Measurements from ENCODE around the gene CAB39. TPM values are rescaled to one million over a fixed set of nuclear protein-coding genes. Genes with fewer than 3 reads are reported as not detected.

Gene CAB39
- total RNA-seq, 4 donors from 2014 or later, result 53.0 to 67.1 (median 59.5) TPM

DNA sequence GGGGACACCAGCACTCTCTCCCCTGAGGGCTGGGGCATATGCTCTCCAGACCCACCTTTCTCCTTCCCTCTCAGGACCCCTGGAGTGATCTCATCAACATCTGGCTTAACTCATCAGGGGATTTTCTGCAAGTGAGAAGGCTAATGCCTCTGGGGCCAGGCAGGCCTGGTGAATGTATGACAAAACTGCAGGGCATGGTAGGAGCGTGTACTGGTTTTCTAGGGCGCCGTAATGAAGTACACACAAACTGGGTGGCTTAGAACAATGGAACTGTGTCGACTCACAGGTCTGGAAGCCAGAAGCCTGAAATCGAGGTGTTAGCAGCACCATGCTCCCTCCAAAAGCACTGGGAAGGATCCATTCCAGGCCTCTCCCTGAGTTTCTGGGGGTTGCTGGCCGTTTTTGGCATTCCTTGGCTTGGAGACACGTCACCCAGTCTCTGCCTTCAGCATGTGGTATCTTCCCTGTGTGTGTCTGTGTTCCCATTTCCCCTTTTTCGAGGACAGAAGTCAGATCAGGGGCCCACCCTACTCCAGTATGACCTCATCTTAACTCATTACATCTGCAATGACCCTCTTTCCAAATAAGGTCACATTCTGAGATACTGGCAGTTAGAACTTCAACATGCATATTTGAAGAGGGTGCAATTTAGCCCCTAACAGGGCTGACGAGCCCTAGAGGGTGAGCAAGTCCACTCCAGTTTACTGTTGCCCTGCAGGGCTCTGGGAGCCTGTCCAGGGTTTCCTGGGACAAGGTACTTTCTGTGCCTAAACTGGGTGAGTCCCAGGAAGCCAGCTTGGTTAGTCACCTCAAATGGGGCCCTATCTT lies 45.5 kb upstream of the CAB39 start:
- Histone ChIP-seq H3K4me1 (peaks cover 21% of the 10 kb centered on the region), H3K4me3 (no peak overlapping the region), H3K36me3 (no peaks in the 10 kb centered on the region), H3K27ac (no peak overlapping the region), H3K27me3 (no peaks in the 10 kb centered on the region), H3K9me3 (no peaks in the 10 kb centered on the region)
- TF ChIP-seq POLR2AphosphoS5 (IDR thresholded peaks at IDR 0.05), result no peak
- DNase-seq (ENCODE audit: low spot score in 2 of 2), result no peak
- WGBS, result 48% methylated on average over 9 of the region's 9 CpGs

DNA sequence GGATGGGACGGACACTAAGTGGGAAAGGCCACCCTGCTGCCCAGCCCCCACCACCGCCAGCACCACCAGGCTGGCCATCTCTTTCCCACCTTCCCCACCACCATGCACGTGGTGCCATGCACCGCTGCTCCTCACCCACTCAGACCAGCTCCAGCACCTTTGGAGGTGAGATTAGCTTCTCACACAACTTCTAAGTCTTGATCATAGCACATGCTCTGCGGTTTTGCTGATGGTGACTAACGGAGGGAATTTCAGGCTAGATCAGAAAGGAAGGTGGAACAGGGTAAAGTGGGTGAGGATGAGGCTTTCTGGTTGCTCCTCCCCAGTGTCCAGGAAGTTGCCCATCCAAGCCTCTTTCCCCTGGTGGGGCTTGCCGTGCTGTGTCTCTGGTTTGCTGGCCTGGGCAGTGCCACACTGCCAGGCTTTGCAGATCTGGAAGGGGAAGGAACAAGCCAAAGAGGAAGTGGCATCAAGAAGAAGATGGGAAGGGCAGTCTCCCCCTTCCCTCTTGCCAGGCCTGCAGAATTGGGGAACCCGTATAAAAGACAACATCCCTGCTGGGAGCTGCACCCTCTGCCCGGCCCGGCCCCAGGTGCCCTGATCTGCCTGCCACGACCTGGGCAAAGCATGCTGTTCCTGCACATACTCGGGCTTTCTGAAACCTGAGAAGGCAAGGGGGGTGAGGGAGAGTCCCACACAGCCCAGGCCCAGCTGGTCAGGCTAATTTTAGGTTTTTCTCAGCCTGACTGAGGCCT lies 44.3 kb upstream of the CAB39 start:
- Histone ChIP-seq H3K4me1 (peaks cover 21% of the 10 kb centered on the region), H3K27me3 (no peaks in the 10 kb centered on the region), H3K27ac (no peak overlapping the region), H3K4me3 (no peak overlapping the region), H3K9me3 (no peaks in the 10 kb centered on the region), H3K36me3 (no peaks in the 10 kb centered on the region)
- WGBS, result 66% methylated on average over 12 of the region's 12 CpGs
- no peak for DNase-seq (ENCODE audit: low spot score in 2 of 2)
- no peak for TF ChIP-seq POLR2A (IDR thresholded peaks at IDR 0.05)
- TF ChIP-seq, protein P1, sequence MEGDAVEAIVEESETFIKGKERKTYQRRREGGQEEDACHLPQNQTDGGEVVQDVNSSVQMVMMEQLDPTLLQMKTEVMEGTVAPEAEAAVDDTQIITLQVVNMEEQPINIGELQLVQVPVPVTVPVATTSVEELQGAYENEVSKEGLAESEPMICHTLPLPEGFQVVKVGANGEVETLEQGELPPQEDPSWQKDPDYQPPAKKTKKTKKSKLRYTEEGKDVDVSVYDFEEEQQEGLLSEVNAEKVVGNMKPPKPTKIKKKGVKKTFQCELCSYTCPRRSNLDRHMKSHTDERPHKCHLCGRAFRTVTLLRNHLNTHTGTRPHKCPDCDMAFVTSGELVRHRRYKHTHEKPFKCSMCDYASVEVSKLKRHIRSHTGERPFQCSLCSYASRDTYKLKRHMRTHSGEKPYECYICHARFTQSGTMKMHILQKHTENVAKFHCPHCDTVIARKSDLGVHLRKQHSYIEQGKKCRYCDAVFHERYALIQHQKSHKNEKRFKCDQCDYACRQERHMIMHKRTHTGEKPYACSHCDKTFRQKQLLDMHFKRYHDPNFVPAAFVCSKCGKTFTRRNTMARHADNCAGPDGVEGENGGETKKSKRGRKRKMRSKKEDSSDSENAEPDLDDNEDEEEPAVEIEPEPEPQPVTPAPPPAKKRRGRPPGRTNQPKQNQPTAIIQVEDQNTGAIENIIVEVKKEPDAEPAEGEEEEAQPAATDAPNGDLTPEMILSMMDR (IDR thresholded peaks at IDR 0.05), result no peak
- TF ChIP-seq POLR2AphosphoS5 (IDR thresholded peaks at IDR 0.05), result no peak
- no peak for TF ChIP-seq EP300 (IDR thresholded peaks at IDR 0.05)

DNA sequence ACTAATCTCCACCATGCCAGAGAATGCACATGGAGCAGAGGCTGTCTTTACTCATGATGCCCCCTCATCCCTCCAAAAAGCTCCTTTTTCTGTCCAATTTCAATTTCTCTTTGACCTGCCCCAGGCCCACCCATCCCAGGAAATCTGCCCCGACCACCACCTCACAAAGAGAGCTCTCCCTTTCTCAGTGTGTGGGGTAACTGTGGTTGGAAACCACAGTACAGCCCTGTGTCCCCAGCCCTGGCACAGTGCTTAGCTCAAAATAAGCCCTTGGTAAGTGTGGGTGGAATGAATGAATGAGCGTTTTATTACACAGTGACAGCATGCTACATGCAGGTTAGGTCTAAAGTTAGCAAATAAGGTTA lies 43.7 kb upstream of the CAB39 start:
- H3K4me1 ChIP-seq, result peaks cover 21% of the 10 kb centered on the region
- H3K4me3 ChIP-seq, result no peak overlapping the region
- TF ChIP-seq, protein P1 (IDR thresholded peaks at IDR 0.05), result no peak
- TF ChIP-seq POLR2A (IDR thresholded peaks at IDR 0.05) (no peak), POLR2AphosphoS5 (IDR thresholded peaks at IDR 0.05) (no peak), EP300 (IDR thresholded peaks at IDR 0.05) (no peak)
- WGBS, result 78% methylated on average over 2 of the region's 2 CpGs
- no peak for DNase-seq (ENCODE audit: low spot score in 2 of 2)
- no peak overlapping the region for H3K27ac ChIP-seq
- H3K9me3 ChIP-seq, result no peaks in the 10 kb centered on the region
- no peaks in the 10 kb centered on the region for H3K27me3 ChIP-seq
- H3K36me3 ChIP-seq, result no peaks in the 10 kb centered on the region

DNA sequence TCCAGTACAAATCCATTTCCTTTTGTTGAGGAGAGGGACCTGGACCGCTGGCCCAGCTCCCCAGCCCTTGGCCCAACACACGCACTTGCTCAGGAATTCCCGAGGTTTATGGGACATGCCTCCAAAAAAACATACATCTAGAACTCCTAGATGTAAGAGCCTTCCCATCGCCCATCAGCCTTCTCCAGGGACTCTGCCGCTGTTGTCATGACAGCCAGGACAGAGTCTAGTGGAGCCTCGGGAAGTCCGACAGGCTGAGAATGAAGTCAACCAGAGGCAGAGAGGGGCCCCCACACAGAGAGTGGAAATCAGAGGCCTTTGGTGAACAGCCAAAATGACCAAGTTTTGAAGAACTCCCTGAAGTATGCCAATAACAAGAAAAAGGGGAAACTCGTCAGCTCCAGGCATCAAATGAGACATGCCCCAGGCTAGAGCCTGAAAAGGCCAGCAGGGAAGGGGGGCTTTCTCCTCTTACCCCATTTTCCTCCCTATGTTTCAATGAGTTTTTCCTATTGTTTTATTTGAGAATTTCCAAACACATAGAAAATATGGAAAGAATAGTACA lies 43.2 kb upstream of the CAB39 start:
- TF ChIP-seq EP300 (IDR thresholded peaks at IDR 0.05), result no peak
- TF ChIP-seq, protein P1 (IDR thresholded peaks at IDR 0.05), result no peak
- TF ChIP-seq POLR2AphosphoS5 (IDR thresholded peaks at IDR 0.05), result no peak
- no peak for TF ChIP-seq POLR2A (IDR thresholded peaks at IDR 0.05)
- H3K27me3 ChIP-seq, result no peaks in the 10 kb centered on the region
- H3K27ac ChIP-seq, result no peak overlapping the region
- no peaks in the 10 kb centered on the region for H3K36me3 ChIP-seq
- WGBS, result 88% methylated on average over 8 of the region's 8 CpGs
- H3K9me3 ChIP-seq, result no peaks in the 10 kb centered on the region
- DNase-seq (ENCODE audit: low spot score in 2 of 2), result no peak
- H3K4me1 ChIP-seq, result peaks cover 21% of the 10 kb centered on the region
- H3K4me3 ChIP-seq, result no peak overlapping the region

DNA sequence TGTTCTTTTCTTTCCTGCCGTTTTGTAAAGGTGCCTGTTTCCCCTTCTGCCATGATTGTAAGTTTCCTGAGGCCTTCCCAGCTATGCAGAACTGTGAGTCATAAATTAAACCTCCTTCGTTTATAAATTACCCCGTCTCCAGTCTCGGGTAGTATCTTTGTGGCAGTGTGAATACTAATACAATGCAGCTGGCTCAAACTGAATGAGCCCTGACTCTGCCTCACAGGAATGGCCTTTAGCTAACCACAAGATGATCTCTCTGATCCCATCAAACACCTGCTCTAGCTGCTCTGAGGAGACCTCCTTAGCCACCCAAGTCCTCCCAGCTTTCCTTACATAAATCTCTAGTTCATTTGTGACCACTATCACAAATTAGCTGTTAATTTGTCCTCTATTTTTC lies 41.5 kb upstream of the CAB39 start:
- Histone ChIP-seq H3K4me1 (peaks cover 21% of the 10 kb centered on the region), H3K9me3 (no peaks in the 10 kb centered on the region), H3K27ac (no peak overlapping the region), H3K36me3 (no peaks in the 10 kb centered on the region), H3K4me3 (no peak overlapping the region), H3K27me3 (no peaks in the 10 kb centered on the region)
- 38% methylated on average over 4 of the region's 4 CpGs for WGBS
- no peak for DNase-seq (ENCODE audit: low spot score in 2 of 2)
- no peak for TF ChIP-seq POLR2AphosphoS5 (IDR thresholded peaks at IDR 0.05)
- no peak for TF ChIP-seq POLR2A (IDR thresholded peaks at IDR 0.05)
- TF ChIP-seq, protein P1 (IDR thresholded peaks at IDR 0.05), result no peak
- no peak for TF ChIP-seq EP300 (IDR thresholded peaks at IDR 0.05)
